Thyroid gland (tissue), 4 donors: ENCODE data around the gene KCNMB4. TPM values are rescaled to one million over a fixed set of nuclear protein-coding genes. Genes with fewer than 3 reads are reported as not detected.

Experiments
- DNase-seq, 2 donors: peaks; one replicate each; pipeline ENCODE4 v3.0.0-alpha.2; 2019
- H3K27ac ChIP-seq, 3 donors: fragments of 200-600 bp; sonication (generic); 1 replicate in 2 of 3; 2 replicates in 1 of 3; pipeline ENCODE4 v1.5.1; 2016 to 2019; ENCODE audit warnings: mild to moderate bottlenecking in 1 of 3, moderate library complexity in 1 of 3
- H3K27me3 ChIP-seq: fragments of 200-600 bp; sonication (generic); one replicate; pipeline ENCODE4 v1.5.1; 2019
- H3K36me3 ChIP-seq, 2 donors: fragments of 200-600 bp; sonication (generic); one replicate each; pipeline ENCODE4 v1.5.1; 2016 to 2019
- H3K4me1 ChIP-seq, 2 donors: fragments of 200-600 bp; sonication (generic); one replicate each; pipeline ENCODE4 v1.5.1; 2017 to 2019
- H3K4me3 ChIP-seq, 3 donors: fragments of 200-600 bp; sonication (generic); replicated peaks in 1 of 3; 1 replicate in 2 of 3; 2 replicates in 1 of 3; pipeline ENCODE4 v1.5.1; 2016; ENCODE audit warnings: mild to moderate bottlenecking in 1 of 3
- H3K9me3 ChIP-seq: fragments of 200-600 bp; sonication (generic); one replicate; pipeline ENCODE4 v1.5.1; 2017
- CTCF ChIP-seq, 6 experiments: fragments of 200-600 bp in 3 of 6; fragments of 450-650 bp in 3 of 6; sonication (generic) in 3 of 6; IDR thresholded peaks; one replicate each; pipeline ENCODE4 v1.5.1; 2016 to 2019; ENCODE audit warnings: antibody characterized with exemption in 6 of 6, mild to moderate bottlenecking in 2 of 6, inconsistent platforms in 1 of 6, moderate library complexity in 1 of 6
- POLR2A ChIP-seq, 2 donors: fragments of 450-650 bp; IDR thresholded peaks; one replicate each; pipeline ENCODE4 v1.6.1; 2017; ENCODE audit warnings: antibody characterized with exemption in 2 of 2, mild to moderate bottlenecking in 2 of 2, moderate library complexity in 1 of 2
- WGBS, 2 donors: methylation state at CpG; one replicate each; pipeline ENCODE4 v1.1.5; 2017; 5-methylcytosine and 5-hydroxymethylcytosine counted together
- intact Hi-C: fragments of 100-400 bp; cut with DNase I; formaldehyde crosslinking; loops from one replicate; pipeline ENCODE4 v1.15.1; 2023
- total RNA-seq, 4 donors: library from RNA; depleted of rRNA; stranded (reverse); fragments of >200 nt; gene quantifications; one replicate each; pipeline ENCODE4 v1.2.3, GENCODE V29; 2016

Gene KCNMB4
- total RNA-seq, 4 donors from 2014 or later, result 2.1 to 5.1 (median 3.8) TPM

- H3K27me3 ChIP-seq, result no peaks in the 10 kb centered on the region
- no peaks in the 10 kb centered on the region for H3K36me3 ChIP-seq
- no peak overlapping the region for H3K27ac ChIP-seq
- no peaks in the 10 kb centered on the region for H3K9me3 ChIP-seq
- WGBS, 2 donors, result 95 to 98% methylated on average over 3 of the region's 3 CpGs
- TF ChIP-seq CTCF (IDR thresholded peaks at IDR 0.05), result no peak
- no peak for TF ChIP-seq POLR2A (IDR thresholded peaks at IDR 0.05)
- intact Hi-C loops, result no loop called here
- H3K4me3 ChIP-seq, result no peak overlapping the region
- H3K4me1 ChIP-seq, result no peaks in the 10 kb centered on the region
- no peak for DNase-seq
Observed at GRCh38 chr12:70329728-70330127, 36.4 kb upstream of the KCNMB4 start.

- H3K4me1 ChIP-seq, result no peaks in the 10 kb centered on the region
- no peak for DNase-seq
- H3K27ac ChIP-seq, result no peak overlapping the region
- no peaks in the 10 kb centered on the region for H3K27me3 ChIP-seq
- no peak overlapping the region for H3K4me3 ChIP-seq
- TF ChIP-seq CTCF (IDR thresholded peaks at IDR 0.05) (no peak), POLR2A (IDR thresholded peaks at IDR 0.05) (no peak)
- no peaks in the 10 kb centered on the region for H3K9me3 ChIP-seq
- no peaks in the 10 kb centered on the region for H3K36me3 ChIP-seq
- intact Hi-C loops, result no loop called here
- WGBS, 2 donors, result 95 to 99% methylated on average over 2 of the region's 2 CpGs
Observed at GRCh38 chr12:70330158-70330557, 35.9 kb upstream of the KCNMB4 start.

- no peaks in the 10 kb centered on the region for H3K4me1 ChIP-seq
- H3K9me3 ChIP-seq, result no peaks in the 10 kb centered on the region
- no peaks in the 10 kb centered on the region for H3K36me3 ChIP-seq
- no peak for DNase-seq
- TF ChIP-seq POLR2A (IDR thresholded peaks at IDR 0.05) (no peak), CTCF (IDR thresholded peaks at IDR 0.05) (no peak)
- H3K4me3 ChIP-seq, result no peak overlapping the region
- no peak overlapping the region for H3K27ac ChIP-seq
- intact Hi-C loops, result no loop called here
- no peaks in the 10 kb centered on the region for H3K27me3 ChIP-seq
Observed at GRCh38 chr12:70332236-70332635, 33.9 kb upstream of the KCNMB4 start.

GRCh38 chr12:70334742-70335141 lies 31.3 kb upstream of the KCNMB4 start:
- H3K36me3 ChIP-seq, result peaks cover 6 to 12% of the 10 kb centered on the region in 2 donors

GRCh38 chr12:70338531-70338930 lies 27.6 kb upstream of the KCNMB4 start:
- WGBS, 2 donors, result 92 to 93% methylated on average over 2 of the region's 2 CpGs
- H3K27me3 ChIP-seq, result no peaks in the 10 kb centered on the region

More at GRCh38 chr12:70334742-70335141, 31.3 kb upstream of the KCNMB4 start:
- Histone ChIP-seq H3K27ac (no peak overlapping the region), H3K4me3 (no peak overlapping the region), H3K27me3 (no peaks in the 10 kb centered on the region), H3K4me1 (no peaks in the 10 kb centered on the region), H3K9me3 (no peaks in the 10 kb centered on the region)
- TF ChIP-seq POLR2A (IDR thresholded peaks at IDR 0.05) (no peak), CTCF (IDR thresholded peaks at IDR 0.05) (no peak)
- intact Hi-C loops, result no loop called here
- DNase-seq, result no peak
- WGBS, 2 donors, result 96 to 97% methylated on average over 8 of the region's 8 CpGs

More at GRCh38 chr12:70338531-70338930, 27.6 kb upstream of the KCNMB4 start:
- Histone ChIP-seq H3K36me3 (peaks cover 14 to 22% of the 10 kb centered on the region in 2 donors), H3K27ac (no peak overlapping the region), H3K9me3 (no peaks in the 10 kb centered on the region), H3K4me1 (no peaks in the 10 kb centered on the region), H3K4me3 (no peak overlapping the region)
- no peak for DNase-seq
- TF ChIP-seq CTCF (IDR thresholded peaks at IDR 0.05), result no peak
- TF ChIP-seq POLR2A (IDR thresholded peaks at IDR 0.05), result no peak
- intact Hi-C loops, result no loop called here
